Occipital lobe (tissue), 2 donors: ENCODE results near the gene FIBCD1. TPM values are rescaled to one million over a fixed set of nuclear protein-coding genes. Genes with fewer than 3 reads are reported as not detected.

Source experiments
- DNase-seq: peaks from one replicate; lab custom pipeline; 2025; lab: John Stamatoyannopoulos, UW
- total RNA-seq: library from RNA; depleted of rRNA; stranded (reverse); fragments of >200 nt; gene quantifications from one replicate; pipeline ENCODE4 v1.2.3, GENCODE V29; 2014

FIBCD1 gene
- total RNA-seq, 1 donor from 2014 or later: 1.4 TPM

GRCh38 chr9:130896233-130897014 lies 42.6 kb downstream of the FIBCD1 start, which contains the start of gene QRFP:
TSS of gene QRFP (minus strand) at chr9:130896812. CDS start at chr9:130893838, 2,974 bp downstream.
- no peak for DNase-seq

- no peak for DNase-seq
Measured at GRCh38 chr9:130895481-130896232, 43.4 kb downstream of the FIBCD1 start.

GRCh38 chr9:130895038-130895437 lies 44.0 kb downstream of the FIBCD1 start:
- no peak for DNase-seq

- no peak for DNase-seq
Measured at GRCh38 chr9:130894546-130894945, 44.5 kb downstream of the FIBCD1 start.

GRCh38 chr9:130893341-130894101 lies 45.5 kb downstream of the FIBCD1 start:
- no peak for DNase-seq

- DNase-seq: no peak
Measured at GRCh38 chr9:130892477-130893304, 46.4 kb downstream of the FIBCD1 start.

- no peak for DNase-seq
Measured at GRCh38 chr9:130891688-130892476, 47.2 kb downstream of the FIBCD1 start.

- DNase-seq: no peak
Measured at GRCh38 chr9:130890870-130891687, 48.0 kb downstream of the FIBCD1 start.

- DNase-seq: no peak
Measured at GRCh38 chr9:130890124-130890523, 48.9 kb downstream of the FIBCD1 start.

- DNase-seq: no peak
Measured at GRCh38 chr9:130888146-130888885, 50.7 kb downstream of the FIBCD1 start.

GRCh38 chr9:130887494-130888144 lies 51.4 kb downstream of the FIBCD1 start:
- no peak for DNase-seq

- no peak for DNase-seq
Measured at GRCh38 chr9:130886981-130887380, 52.1 kb downstream of the FIBCD1 start.

- DNase-seq: no peak
Measured at GRCh38 chr9:130885484-130886375, 53.3 kb downstream of the FIBCD1 start.

- DNase-seq: no peak
Measured at GRCh38 chr9:130884542-130885483, 54.2 kb downstream of the FIBCD1 start.

- DNase-seq: no peak
Measured at GRCh38 chr9:130884111-130884531, 54.9 kb downstream of the FIBCD1 start.

GRCh38 chr9:130883479-130883878 lies 55.6 kb downstream of the FIBCD1 start:
- no peak for DNase-seq
